Esophagus muscularis mucosa (tissue), 4 donors: Measurements from ENCODE around the gene PRR5L. TPM values are rescaled to one million over a fixed set of nuclear protein-coding genes. Genes with fewer than 3 reads are reported as not detected.

Experiments used
- DNase-seq: peaks from one replicate; pipeline ENCODE4 v3.0.0-alpha.2; 2017; ENCODE audit errors: extremely low spot score
- H3K27ac ChIP-seq, 4 donors: fragments of 200-600 bp; sonication (generic); replicated peaks in 1 of 4; 1 replicate in 3 of 4; 2 replicates in 1 of 4; pipeline ENCODE4 v1.5.1; 2016 to 2019; ENCODE audit warnings: mild to moderate bottlenecking in 1 of 4
- H3K27me3 ChIP-seq, 4 donors: fragments of 200-600 bp; sonication (generic); one replicate each; pipeline versions ENCODE4 v1.5.1 to v1.6.0; 2016 to 2019
- H3K36me3 ChIP-seq, 4 donors: fragments of 200-600 bp; sonication (generic); one replicate each; pipeline ENCODE4 v1.5.1; 2016 to 2019
- H3K4me1 ChIP-seq, 4 donors: fragments of 200-600 bp; sonication (generic); one replicate each; pipeline ENCODE4 v1.5.1; 2016 to 2019
- H3K4me3 ChIP-seq, 4 donors: fragments of 200-600 bp; sonication (generic); 1 replicate in 2 of 4; 2 replicates in 2 of 4; pipeline ENCODE4 v1.5.1; 2016 to 2019; ENCODE audit warnings: mild to moderate bottlenecking in 4 of 4, moderate library complexity in 1 of 4
- H3K9me3 ChIP-seq, 4 donors: fragments of 200-600 bp; sonication (generic); 1 replicate in 3 of 4; 2 replicates in 1 of 4; pipeline ENCODE4 v1.5.1; 2016 to 2019
- EP300 ChIP-seq: sonication (generic); formaldehyde crosslinking; IDR thresholded peaks from one replicate; pipeline ENCODE4 v1.6.1; 2017; ENCODE audit warnings: antibody characterized with exemption
- POLR2A ChIP-seq: fragments of 450-650 bp; IDR thresholded peaks from one replicate; pipeline ENCODE4 v1.6.1; 2017; ENCODE audit warnings: antibody characterized with exemption, moderate library complexity, mild to moderate bottlenecking, low read depth
- POLR2AphosphoS5 ChIP-seq, 2 donors: sonication (generic); formaldehyde crosslinking; IDR thresholded peaks; one replicate each; pipeline ENCODE4 v1.6.1; 2017; ENCODE audit warnings: antibody characterized with exemption in 2 of 2
- WGBS: methylation state at CpG from one replicate; pipeline ENCODE4 v1.1.5; 2018; 5-methylcytosine and 5-hydroxymethylcytosine counted together
- intact Hi-C: fragments of 100-400 bp; cut with DNase I; formaldehyde crosslinking; loops from one replicate; pipeline ENCODE4 v1.15.1; 2023
- total RNA-seq, 4 donors: library from RNA; depleted of rRNA; stranded (reverse); fragments of >200 nt; gene quantifications; one replicate each; pipeline versions ENCODE4 v1.1.0 to v1.2.1, GENCODE V29; 2016
- TF ChIP-seq, protein P1 (sequence below), 3 experiments: fragments of 200-600 bp in 2 of 3; fragments of 450-650 bp in 1 of 3; sonication (generic) in 2 of 3; IDR thresholded peaks; one replicate each; pipeline ENCODE4 v1.5.1; 2017 to 2019; ENCODE audit warnings: antibody characterized with exemption in 3 of 3, mild to moderate bottlenecking in 2 of 3, moderate library complexity in 1 of 3

The PRR5L gene
- total RNA-seq, 4 donors from 2014 or later, result 1.7 to 9.6 (median 3.1) TPM

DNA sequence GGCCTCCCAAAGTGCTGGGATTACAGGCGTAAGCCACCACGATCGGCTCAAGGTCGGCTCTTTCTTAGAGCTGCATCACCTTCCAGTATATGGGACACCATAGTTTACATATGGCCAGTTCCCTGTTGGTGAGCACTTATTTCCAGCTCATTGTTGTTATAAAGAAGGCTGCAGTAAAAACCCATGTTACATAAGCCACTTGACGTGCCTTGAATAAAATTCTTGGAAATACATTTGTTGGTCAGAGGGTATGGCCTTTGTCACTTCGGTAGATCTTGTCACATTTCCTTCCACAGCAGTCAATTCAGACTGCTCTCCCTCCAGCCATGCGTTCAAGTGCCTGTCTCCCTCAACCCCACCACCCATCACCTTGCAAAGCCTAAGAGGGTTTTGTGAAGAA is 92.9 kb downstream of the PRR5L start:
- TF ChIP-seq, protein P1, sequence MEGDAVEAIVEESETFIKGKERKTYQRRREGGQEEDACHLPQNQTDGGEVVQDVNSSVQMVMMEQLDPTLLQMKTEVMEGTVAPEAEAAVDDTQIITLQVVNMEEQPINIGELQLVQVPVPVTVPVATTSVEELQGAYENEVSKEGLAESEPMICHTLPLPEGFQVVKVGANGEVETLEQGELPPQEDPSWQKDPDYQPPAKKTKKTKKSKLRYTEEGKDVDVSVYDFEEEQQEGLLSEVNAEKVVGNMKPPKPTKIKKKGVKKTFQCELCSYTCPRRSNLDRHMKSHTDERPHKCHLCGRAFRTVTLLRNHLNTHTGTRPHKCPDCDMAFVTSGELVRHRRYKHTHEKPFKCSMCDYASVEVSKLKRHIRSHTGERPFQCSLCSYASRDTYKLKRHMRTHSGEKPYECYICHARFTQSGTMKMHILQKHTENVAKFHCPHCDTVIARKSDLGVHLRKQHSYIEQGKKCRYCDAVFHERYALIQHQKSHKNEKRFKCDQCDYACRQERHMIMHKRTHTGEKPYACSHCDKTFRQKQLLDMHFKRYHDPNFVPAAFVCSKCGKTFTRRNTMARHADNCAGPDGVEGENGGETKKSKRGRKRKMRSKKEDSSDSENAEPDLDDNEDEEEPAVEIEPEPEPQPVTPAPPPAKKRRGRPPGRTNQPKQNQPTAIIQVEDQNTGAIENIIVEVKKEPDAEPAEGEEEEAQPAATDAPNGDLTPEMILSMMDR (IDR thresholded peaks at IDR 0.05), result no peak
- no peak for TF ChIP-seq EP300
- TF ChIP-seq POLR2A, result no peak
- no peak for TF ChIP-seq POLR2AphosphoS5 (IDR thresholded peaks at IDR 0.05)
- no peaks in the 10 kb centered on the region for H3K36me3 ChIP-seq
- no peak for DNase-seq
- no peak overlapping the region for H3K4me3 ChIP-seq
- H3K27ac ChIP-seq, result no peak overlapping the region
- WGBS, result 91% methylated on average over 7 of the region's 7 CpGs
- no peaks in the 10 kb centered on the region for H3K4me1 ChIP-seq
- intact Hi-C loops, result no loop called here
- no peaks in the 10 kb centered on the region for H3K9me3 ChIP-seq
- H3K27me3 ChIP-seq, result no peaks in the 10 kb centered on the region

DNA sequence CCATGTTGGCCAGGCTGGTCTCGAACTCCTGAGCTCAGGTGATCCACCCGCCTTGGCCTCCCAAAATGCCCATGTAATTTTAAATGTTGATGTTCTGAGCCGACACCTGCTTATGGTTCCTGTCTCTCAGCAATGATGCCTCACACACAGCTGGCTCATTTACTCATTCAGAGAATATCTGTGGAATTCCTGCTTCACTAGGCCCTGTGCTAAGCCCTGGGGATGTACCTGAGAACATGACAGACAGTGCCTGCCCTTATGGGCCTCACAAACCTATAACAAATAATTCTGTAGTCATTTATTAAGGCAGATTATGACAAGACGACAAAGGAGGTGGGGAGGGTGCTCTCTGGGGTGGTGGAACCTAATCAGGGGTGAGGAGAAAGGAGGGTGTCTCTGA is 93.7 kb downstream of the PRR5L start:
- WGBS, result 90% methylated on average over 4 of the region's 4 CpGs
- TF ChIP-seq POLR2AphosphoS5 (IDR thresholded peaks at IDR 0.05) (no peak), POLR2A (no peak), EP300 (no peak)
- TF ChIP-seq, protein P1 (IDR thresholded peaks at IDR 0.05), result no peak
- Histone ChIP-seq H3K9me3 (no peaks in the 10 kb centered on the region), H3K4me1 (no peaks in the 10 kb centered on the region), H3K27me3 (peaks cover 0 to 4% (median 0%) of the 10 kb centered on the region in 4 donors), H3K27ac (no peak overlapping the region), H3K4me3 (no peak overlapping the region), H3K36me3 (no peaks in the 10 kb centered on the region)
- intact Hi-C loops, result no loop called here
- DNase-seq, result no peak

DNA sequence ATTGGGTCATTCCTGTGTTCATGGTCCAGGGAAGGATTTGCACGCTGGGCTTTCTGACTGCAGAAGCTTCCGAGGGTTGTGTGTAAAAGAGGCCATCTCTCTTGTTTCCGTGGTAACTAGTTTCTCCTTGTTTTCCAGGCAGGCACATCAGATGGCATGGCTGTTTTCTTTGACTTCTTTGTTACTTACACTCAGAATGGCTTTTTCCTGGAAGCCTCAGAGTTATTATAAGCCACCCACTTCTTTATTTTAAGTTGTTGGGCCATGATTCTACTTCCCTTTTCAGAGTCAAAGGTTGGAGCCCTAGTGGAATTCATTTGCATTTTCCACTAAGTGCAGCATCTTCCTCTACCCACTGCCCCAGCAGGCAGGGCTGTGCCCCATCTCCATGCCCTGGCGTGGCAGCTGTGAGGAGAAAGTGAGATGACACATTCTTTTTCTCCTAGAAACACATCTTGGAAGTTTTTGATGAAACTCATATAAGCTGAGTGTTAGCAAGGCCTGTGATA is 94.9 kb downstream of the PRR5L start:
- intact Hi-C loops, result no loop called here
- no peaks in the 10 kb centered on the region for H3K4me1 ChIP-seq
- H3K36me3 ChIP-seq, result no peaks in the 10 kb centered on the region
- no peak overlapping the region for H3K4me3 ChIP-seq
- H3K27me3 ChIP-seq, result peaks cover 0 to 4% (median 0%) of the 10 kb centered on the region in 4 donors
- no peaks in the 10 kb centered on the region for H3K9me3 ChIP-seq
- H3K27ac ChIP-seq, result no peak overlapping the region
- 63% methylated on average over 4 of the region's 4 CpGs for WGBS
- DNase-seq, result no peak
- TF ChIP-seq EP300 (no peak), POLR2A (no peak), POLR2AphosphoS5 (IDR thresholded peaks at IDR 0.05) (no peak)
- TF ChIP-seq, protein P1 (IDR thresholded peaks at IDR 0.05), result no peak

DNA sequence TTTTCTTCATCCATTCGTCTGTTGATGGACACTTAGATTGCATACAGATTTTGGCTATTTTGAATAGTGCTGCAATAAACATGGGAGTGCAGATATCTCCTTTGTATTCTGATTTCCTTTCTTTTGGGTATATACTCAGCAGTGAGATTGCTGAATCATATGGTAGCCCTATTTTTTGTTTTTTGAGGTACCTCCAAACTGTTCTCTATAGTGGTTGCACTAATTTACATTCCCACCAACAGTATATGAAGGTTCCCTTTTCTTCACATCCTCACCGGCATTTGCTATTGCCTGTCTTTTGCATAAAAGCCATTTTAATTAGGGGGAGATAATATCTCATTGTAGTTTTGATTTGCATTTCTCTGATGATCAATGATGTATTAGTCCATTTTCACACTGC is 96.1 kb downstream of the PRR5L start:
- H3K27ac ChIP-seq, result no peak overlapping the region
- intact Hi-C loops, result no loop called here
- no peaks in the 10 kb centered on the region for H3K9me3 ChIP-seq
- no peak overlapping the region for H3K4me3 ChIP-seq
- no peak for TF ChIP-seq POLR2AphosphoS5 (IDR thresholded peaks at IDR 0.05)
- no peak for TF ChIP-seq EP300
- TF ChIP-seq, protein P1 (IDR thresholded peaks at IDR 0.05), result no peak
- no peak for TF ChIP-seq POLR2A
- H3K27me3 ChIP-seq, result peaks cover 0 to 4% (median 0%) of the 10 kb centered on the region in 4 donors
- no peaks in the 10 kb centered on the region for H3K36me3 ChIP-seq
- DNase-seq, result no peak
- no peaks in the 10 kb centered on the region for H3K4me1 ChIP-seq
- WGBS, result 94% methylated on average over 2 of the region's 2 CpGs

DNA sequence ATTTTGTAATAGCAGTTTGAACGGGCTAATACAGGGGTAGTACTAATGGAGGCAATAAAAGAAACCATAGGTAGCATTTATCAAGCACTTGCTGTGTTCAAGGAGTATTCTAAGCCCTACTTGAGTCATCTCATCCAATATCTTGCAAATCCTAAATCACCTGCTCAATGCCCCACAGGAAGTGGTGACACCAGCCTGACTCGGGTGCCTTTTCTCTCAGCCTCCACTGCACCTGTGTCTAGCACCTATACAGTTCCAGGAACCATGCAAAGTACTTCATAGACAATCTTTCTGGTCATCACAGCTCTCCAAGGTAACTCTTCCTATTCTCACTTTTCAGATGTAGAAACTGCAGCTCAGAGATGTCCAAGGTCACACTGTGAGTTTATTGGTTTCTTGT is 98.0 kb downstream of the PRR5L start:
- Histone ChIP-seq H3K27me3 (peaks cover 0 to 4% (median 0%) of the 10 kb centered on the region in 4 donors), H3K27ac (no peak overlapping the region), H3K36me3 (no peaks in the 10 kb centered on the region), H3K9me3 (no peaks in the 10 kb centered on the region), H3K4me1 (no peaks in the 10 kb centered on the region), H3K4me3 (no peak overlapping the region)
- TF ChIP-seq, protein P1 (IDR thresholded peaks at IDR 0.05), result no peak
- TF ChIP-seq POLR2A (no peak), EP300 (no peak), POLR2AphosphoS5 (IDR thresholded peaks at IDR 0.05) (no peak)
- DNase-seq, result no peak
- intact Hi-C loops, result no loop called here
- WGBS, result 78% methylated on average over 2 of the region's 2 CpGs
